HL-60/S4 treated with phorbol 12-myristate 13-acetate at 8.2 ng/mL for 4 days and 3 days (cell line): ENCODE results near the gene BSG.

Experiments
- in situ Hi-C: fragments of 300-500 bp; cut with MboI; formaldehyde crosslinking; loops from 2 replicates; pipeline ENCODE4 v1.15.0; 2022; ENCODE audit warnings: low sequenced_read_pairs

Gene BSG

GRCh38 chr19:572140-572742, at the start of gene BSG:
Gene BSG (plus strand): TSS chr19:572596. CDS start chr19:572635, 39 bp downstream.
- in situ Hi-C loops = no loop called here

GRCh38 chr19:522726-523125, 49.7 kb upstream of the BSG start:
- in situ Hi-C loops = no loop called here

- in situ Hi-C loops = no loop called here
Observed at GRCh38 chr19:524062-524674, 48.2 kb upstream of the BSG start.

GRCh38 chr19:525029-525428, 47.4 kb upstream of the BSG start:
- in situ Hi-C loops = no loop called here

- in situ Hi-C loops = no loop called here
Observed at GRCh38 chr19:525857-526419, 46.5 kb upstream of the BSG start.

- in situ Hi-C loops = no loop called here
Observed at GRCh38 chr19:530134-531008, 42.0 kb upstream of the BSG start.

- in situ Hi-C loops = no loop called here
Observed at GRCh38 chr19:531009-531752, 41.2 kb upstream of the BSG start.

- in situ Hi-C loops = no loop called here
Observed at GRCh38 chr19:531753-532560, 40.4 kb upstream of the BSG start, which contains the start of gene CDC34. Gene CDC34 (plus strand): TSS chr19:531760. CDS start chr19:531932, 172 bp downstream.

- in situ Hi-C loops = no loop called here
Observed at GRCh38 chr19:532561-533363, 39.6 kb upstream of the BSG start.

- in situ Hi-C loops = no loop called here
Observed at GRCh38 chr19:533364-534058, 38.9 kb upstream of the BSG start.

GRCh38 chr19:534088-534487, 38.3 kb upstream of the BSG start:
- in situ Hi-C loops = no loop called here

GRCh38 chr19:535017-535835, 37.2 kb upstream of the BSG start:
- in situ Hi-C loops = no loop called here

- in situ Hi-C loops = no loop called here
Observed at GRCh38 chr19:536031-536880, 36.1 kb upstream of the BSG start.

GRCh38 chr19:536881-537404, 35.5 kb upstream of the BSG start:
- in situ Hi-C loops = no loop called here

- in situ Hi-C loops = no loop called here
Observed at GRCh38 chr19:538641-539428, 33.6 kb upstream of the BSG start.
